ENCODE results near the gene EHD3. TPM values are rescaled to one million over a fixed set of nuclear protein-coding genes. Genes with fewer than 3 reads are reported as not detected.

EHD3 gene
- total and polyA plus RNA-seq, 2 of the 8 experiments (the other 6 are each of a cell fraction or from before 2014, with no cell fraction given) = 9.3 to 12.0 TPM

- H4K20me1 ChIP-seq (replicated peaks in 1 of 2; ENCODE audit: control insufficient read depth in 1 of 2, insufficient read depth in 2 of 2, low read length in 2 of 2) = no peaks in the 10 kb centered on the region
- TF ChIP-seq KDM4A (IDR thresholded peaks at IDR 0.05; ENCODE audit: low read depth, low read length, severe bottlenecking) = no peak
- TF ChIP-seq JUN (IDR thresholded peaks at IDR 0.05; ENCODE audit: low read depth, low read length) = no peak
- TF ChIP-seq CTCF (IDR thresholded peaks at IDR 0.05; ENCODE audit: control extremely low read depth in 1 of 3, insufficient read depth in 1 of 3, low read depth in 1 of 3, low read length in 3 of 3) = no peak
Measured at GRCh38 chr2:31243053-31243452, 9.1 kb downstream of the EHD3 start.

More at GRCh38 chr2:31243053-31243452, 9.1 kb downstream of the EHD3 start:
- no peak overlapping the region for H4K91ac ChIP-seq (replicated peaks; ENCODE audit: insufficient read length, low read length)
- H3K4me1 ChIP-seq (replicated peaks in 1 of 4; ENCODE audit: control insufficient read depth in 3 of 4, insufficient read depth in 4 of 4, low read length in 3 of 4) = no peaks in the 10 kb centered on the region; a peak in 2 of 7 replicates
- no peak for FAIRE-seq
- H3K36me3 ChIP-seq (ENCODE audit: control insufficient read depth in 2 of 4, insufficient read depth in 4 of 4, low read length in 3 of 4) = no peaks in the 10 kb centered on the region
- H3K56ac ChIP-seq (replicated peaks; ENCODE audit: insufficient read length, low read depth, low read length) = no peak overlapping the region
- H3K23me2 ChIP-seq (ENCODE audit: low read depth, low read length) = no peaks in the 10 kb centered on the region
- H3K79me1 ChIP-seq (ENCODE audit: low read depth, low read length) = no peaks in the 10 kb centered on the region; the same call in 1 of the 2 replicates
- no peak overlapping the region for H3K4me3 ChIP-seq (ENCODE audit: extremely low read depth in 1 of 4, insufficient read depth in 2 of 4, low read depth in 3 of 4, low read length in 4 of 4)
- H3K23ac ChIP-seq (ENCODE audit: insufficient read length) = no peak overlapping the region
- H3K18ac ChIP-seq (ENCODE audit: extremely low read depth, low read length) = no peak overlapping the region
- H3K4ac ChIP-seq (replicated peaks; ENCODE audit: insufficient read length, low read depth, low read length) = no peak overlapping the region
- WGBS, 2 experiments (ENCODE audit: extremely low coverage in 1 of 2, insufficient coverage in 1 of 2, insufficient read length in 1 of 2, insufficient replicate concordance in 2 of 2, low coverage in 1 of 2, low lambda C conversion rate in 2 of 2, missing lambda C conversion rate in 1 of 2) = 89% methylated on average over 5 of the region's 5 CpGs; no CpG with 5 or more reads in 1 of the 2 experiments
- no peaks in the 10 kb centered on the region for H3K27me3 ChIP-seq (replicated peaks in 1 of 4; ENCODE audit: control insufficient read depth in 3 of 4, extremely low read depth in 1 of 4, insufficient read depth in 3 of 4, low read length in 3 of 4)
- H4K8ac ChIP-seq (ENCODE audit: extremely low read depth, insufficient read depth, low read length) = no peak overlapping the region
- DNase-seq (ENCODE audit: low read depth in 1 of 2, low spot score in 2 of 2) = no peak
- H2BK12ac ChIP-seq (ENCODE audit: low read depth, low read length) = no peak overlapping the region
- POLR2A ChIA-PET (ENCODE audit: partially characterized antibody) = no interaction called here
- no peak overlapping the region for H3K14ac ChIP-seq (ENCODE audit: insufficient read length)
- H2AK5ac ChIP-seq (ENCODE audit: low read depth, low read length) = no peak overlapping the region
- no peak overlapping the region for H2BK15ac ChIP-seq (ENCODE audit: low read length)
- H3K79me2 ChIP-seq (ENCODE audit: control insufficient read depth in 1 of 2, insufficient read depth in 2 of 2, low read length in 2 of 2) = no peaks in the 10 kb centered on the region
- no peak overlapping the region for H2BK20ac ChIP-seq (ENCODE audit: low read length)
- H2BK5ac ChIP-seq (ENCODE audit: low read depth, low read length) = no peak overlapping the region
- H3K27ac ChIP-seq (ENCODE audit: low read depth, low read length) = no peak overlapping the region
- CTCF ChIA-PET (ENCODE audit: partially characterized antibody) = interaction anchor here (0.6 to 1.9 kb wide), 3 partner anchors 9 to 528 kb away, joined by 3 to 4 read pairs (median 3); partner anchors contain the start of gene EHD3
- H2BK120ac ChIP-seq (replicated peaks; ENCODE audit: low read depth, low read length) = no peak overlapping the region
- H2AFZ ChIP-seq (ENCODE audit: low read length) = no peak overlapping the region
- H3K4me2 ChIP-seq (ENCODE audit: insufficient read depth in 1 of 2, low read depth in 2 of 2, low read length in 2 of 2) = no peak overlapping the region
- no peaks in the 10 kb centered on the region for H3K9me3 ChIP-seq (ENCODE audit: insufficient read depth in 2 of 2, low read depth in 1 of 2, low read length in 1 of 2)
- H3K9ac ChIP-seq (replicated peaks in 1 of 4; ENCODE audit: extremely low read depth in 1 of 4, low read depth in 3 of 4, low read length in 3 of 4) = no peak overlapping the region
- H4K5ac ChIP-seq (ENCODE audit: insufficient read length, low read depth, low read length) = no peak overlapping the region

Data from H1 (cell line).